GM23248 (cell line): ENCODE measurements around the gene CACNA1I.

Source experiments
- EZH2 ChIP-seq: fragments of 200-600 bp; sonication (generic); IDR thresholded peaks from 2 replicates; pipeline ENCODE4 v1.6.1; 2018; ENCODE audit warnings: antibody characterized with exemption, mild to moderate bottlenecking; ENCODE audit not compliant: insufficient read depth, poor library complexity, severe bottlenecking
- EZH2phosphoT487 ChIP-seq: fragments of 200-600 bp; sonication (generic); IDR thresholded peaks from 2 replicates; pipeline ENCODE4 v1.6.1; 2018; ENCODE audit warnings: antibody characterized with exemption, moderate library complexity, mild to moderate bottlenecking, low read depth; ENCODE audit not compliant: insufficient read depth

DNA sequence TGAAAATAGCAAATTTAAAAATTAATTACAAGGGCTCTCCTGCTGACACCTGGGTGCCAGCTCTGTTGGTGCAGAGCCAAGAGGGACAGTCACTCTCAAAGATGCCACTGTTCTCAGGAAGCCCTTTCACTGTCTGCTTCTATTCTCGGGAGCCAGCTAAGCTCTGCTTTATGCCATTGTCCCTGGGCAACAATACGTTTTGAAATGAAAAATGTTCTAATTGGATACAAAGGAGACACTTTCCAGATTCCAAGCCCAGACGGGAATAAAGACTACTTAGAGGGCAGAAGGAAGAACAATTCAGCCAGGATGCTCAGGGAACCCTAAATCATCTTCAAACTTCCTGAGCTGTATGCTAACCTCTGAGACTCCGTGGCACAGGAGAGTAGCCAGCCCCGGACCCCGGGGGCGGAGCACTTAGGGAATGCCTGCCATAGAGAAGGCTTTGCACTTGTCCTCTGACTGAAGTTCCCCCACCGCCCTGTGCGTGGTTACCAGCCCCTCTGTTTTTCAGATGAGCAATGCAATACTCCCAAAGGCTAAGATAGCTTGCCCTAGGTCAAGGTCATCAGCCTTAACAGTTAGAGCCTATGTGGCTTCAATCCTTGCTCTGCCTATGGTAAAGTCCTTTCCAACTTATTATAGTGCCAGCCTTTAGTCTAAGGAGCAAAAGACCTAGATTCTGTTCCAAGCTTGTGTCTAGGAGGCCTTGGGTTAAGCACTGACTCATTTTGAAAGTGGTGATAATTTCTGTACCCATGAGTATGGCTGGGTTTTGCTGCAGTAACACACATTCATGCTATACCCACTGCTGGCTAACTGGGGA, 150.9 kb downstream of the CACNA1I start:
- TF ChIP-seq EZH2 (no peak), EZH2phosphoT487 (no peak)
